Limb (tissue), 2 donors: Measurements from ENCODE around the gene CRKL.
A peak's percentile ranks its signal among the peaks of the same experiment; 100 is the strongest.

Experiments
- DNase-seq, 2 donors: peaks; one replicate each; pipeline ENCODE4 v3.0.0-alpha.2; 2016; ENCODE audit errors: extremely low spot score in 2 of 2

Gene CRKL

DNA sequence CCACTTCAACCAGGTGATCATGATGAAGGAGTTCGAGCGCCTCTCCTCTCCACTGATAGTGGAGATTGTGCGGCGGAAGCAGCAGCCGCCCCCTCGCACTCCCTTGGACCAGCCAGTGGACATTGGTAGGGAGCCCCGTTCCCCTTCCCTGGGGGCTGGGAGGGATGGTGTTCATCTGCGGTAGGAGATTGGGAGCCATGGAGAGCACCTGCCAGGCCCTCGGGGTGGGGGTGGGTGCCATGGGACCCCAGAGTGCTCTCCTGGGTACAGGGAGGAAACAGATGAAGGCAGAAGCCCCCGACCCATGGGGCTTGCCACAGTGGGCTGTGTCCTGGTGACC, 77.7 kb downstream of the CRKL start:
- DNase-seq, result no peak

DNA sequence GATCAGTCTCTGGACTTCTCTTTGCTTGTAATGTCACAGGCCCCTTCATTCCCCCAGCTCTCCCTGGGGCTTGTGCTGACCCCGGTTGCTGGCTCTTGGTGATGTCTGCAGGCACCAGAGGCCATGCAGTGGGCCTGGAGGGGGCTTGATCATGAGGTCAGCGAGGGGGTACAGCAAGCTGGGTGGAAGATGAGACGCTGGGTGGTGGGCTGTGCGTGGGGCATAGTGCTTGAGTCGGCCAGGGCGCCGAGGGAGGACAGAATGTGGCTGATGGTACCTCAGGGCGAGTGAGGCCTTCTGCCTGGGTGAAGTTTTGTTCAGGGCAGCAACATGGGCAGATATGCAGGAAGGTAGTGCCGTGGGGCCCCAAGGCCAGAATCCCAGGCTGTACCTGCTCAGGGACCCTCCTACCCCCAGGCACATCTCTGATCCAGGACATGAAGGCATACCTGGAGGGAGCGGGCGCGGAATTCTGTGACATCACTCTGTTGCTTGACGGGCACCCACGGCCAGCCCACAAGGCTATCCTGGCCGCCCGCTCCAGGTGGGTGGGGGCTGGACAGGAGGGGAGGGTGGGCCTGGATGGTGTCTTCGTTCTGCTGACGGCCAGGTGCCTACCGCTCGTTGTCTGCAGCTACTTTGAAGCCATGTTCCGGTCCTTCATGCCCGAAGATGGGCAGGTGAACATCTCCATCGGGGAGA, 78.3 kb downstream of the CRKL start:
- DNase-seq, result no peak

- no peak for DNase-seq
These were observed 78.8 kb downstream of the CRKL start for GRCh38 chr22:20996031-20996410.

GRCh38 chr22:20996598-20997535, 79.7 kb downstream of the CRKL start:
- DNase-seq, result no peak

GRCh38 chr22:20997536-20998257, 80.5 kb downstream of the CRKL start:
- no peak for DNase-seq

DNA sequence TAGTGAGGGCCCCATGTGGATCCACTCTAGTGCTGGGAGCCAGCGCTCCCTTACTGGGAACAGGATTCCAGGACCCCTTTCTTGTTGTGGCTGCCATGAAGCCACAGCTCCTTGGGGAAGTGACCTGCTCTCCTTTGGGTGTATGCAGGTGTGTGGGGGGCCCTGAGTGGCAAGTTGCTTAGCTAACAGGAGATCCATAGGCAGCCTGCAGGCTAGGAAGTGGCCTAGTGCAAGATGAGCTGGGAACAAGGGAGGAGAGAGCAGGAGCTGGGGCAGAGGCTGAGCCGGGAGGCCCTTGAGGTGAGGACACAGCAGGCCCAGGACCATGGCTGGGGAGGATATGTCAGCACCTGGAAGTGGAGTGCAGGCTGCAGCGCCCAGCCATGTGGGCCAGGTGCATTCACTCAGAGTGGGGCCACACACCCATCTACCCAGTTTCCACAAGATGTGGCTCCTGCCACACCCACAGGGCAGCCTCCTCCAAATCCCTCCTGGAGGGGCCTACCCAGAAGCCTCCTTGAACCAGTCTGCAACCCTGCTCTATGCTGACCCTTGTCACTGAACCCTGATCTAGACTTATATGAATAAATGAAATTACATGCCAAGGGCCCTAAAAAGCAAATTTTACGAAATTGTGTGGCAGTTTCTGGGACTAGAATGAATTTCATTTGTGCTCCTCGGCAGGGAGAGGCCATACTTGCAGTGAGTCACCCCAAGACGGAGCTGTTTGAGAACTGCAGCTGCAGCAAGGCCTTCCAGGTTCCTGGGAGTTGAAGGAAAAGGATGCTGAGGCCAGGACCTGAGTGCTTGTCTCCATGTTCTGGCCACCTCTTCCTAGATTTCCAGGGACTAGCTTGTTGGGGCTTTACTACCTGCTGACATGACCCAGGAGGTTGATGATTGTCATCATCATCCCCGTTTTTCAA, 81.5 kb downstream of the CRKL start:
- no peak for DNase-seq

DNA sequence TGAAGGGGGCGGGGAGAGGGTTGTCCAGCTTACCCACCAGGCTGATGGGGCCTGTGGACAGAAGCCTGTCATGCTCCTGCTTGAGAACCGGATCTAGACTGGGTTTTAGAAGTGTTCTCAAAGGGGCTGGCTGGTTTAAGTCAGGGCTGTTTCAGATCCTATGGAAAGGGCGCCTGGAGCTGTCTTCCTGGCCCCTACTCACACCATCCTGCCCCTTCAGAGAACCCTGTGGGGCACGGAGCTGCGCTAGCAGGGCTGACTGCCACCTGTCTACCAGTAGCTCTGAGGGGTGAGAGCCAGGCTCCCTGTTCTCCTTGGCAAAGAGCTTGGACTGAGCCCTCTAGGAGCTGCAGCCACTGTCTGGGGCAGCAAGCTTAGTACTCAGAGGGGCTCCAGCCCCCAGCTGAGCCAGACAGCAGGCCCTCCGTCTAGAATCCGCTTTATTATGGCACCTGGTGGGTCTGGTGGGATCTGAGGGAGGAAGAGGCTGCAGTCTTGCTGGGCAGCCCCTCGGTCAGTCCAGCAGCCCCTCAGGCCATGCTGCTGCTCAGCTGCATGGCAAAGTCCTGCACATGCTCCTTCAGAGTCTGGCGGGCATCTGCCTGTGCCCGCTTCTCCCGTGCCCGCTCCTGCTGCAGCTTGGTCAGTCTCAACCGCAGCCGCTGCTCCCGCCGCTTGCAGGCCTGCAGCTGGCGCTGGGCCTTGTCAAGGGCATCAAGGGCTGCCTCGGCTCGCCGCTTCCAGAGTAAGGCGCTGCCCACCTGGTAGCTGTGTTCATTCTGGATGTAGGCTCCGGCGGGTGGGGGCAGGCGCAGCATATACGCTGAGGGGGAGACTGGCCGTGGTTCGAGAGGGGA, 82.4 kb downstream of the CRKL start:
- no peak for DNase-seq

GRCh38 chr22:21000207-21000986, 83.2 kb downstream of the CRKL start:
- no peak for DNase-seq

GRCh38 chr22:21000987-21001600, 83.9 kb downstream of the CRKL start:
- no peak for DNase-seq

DNA sequence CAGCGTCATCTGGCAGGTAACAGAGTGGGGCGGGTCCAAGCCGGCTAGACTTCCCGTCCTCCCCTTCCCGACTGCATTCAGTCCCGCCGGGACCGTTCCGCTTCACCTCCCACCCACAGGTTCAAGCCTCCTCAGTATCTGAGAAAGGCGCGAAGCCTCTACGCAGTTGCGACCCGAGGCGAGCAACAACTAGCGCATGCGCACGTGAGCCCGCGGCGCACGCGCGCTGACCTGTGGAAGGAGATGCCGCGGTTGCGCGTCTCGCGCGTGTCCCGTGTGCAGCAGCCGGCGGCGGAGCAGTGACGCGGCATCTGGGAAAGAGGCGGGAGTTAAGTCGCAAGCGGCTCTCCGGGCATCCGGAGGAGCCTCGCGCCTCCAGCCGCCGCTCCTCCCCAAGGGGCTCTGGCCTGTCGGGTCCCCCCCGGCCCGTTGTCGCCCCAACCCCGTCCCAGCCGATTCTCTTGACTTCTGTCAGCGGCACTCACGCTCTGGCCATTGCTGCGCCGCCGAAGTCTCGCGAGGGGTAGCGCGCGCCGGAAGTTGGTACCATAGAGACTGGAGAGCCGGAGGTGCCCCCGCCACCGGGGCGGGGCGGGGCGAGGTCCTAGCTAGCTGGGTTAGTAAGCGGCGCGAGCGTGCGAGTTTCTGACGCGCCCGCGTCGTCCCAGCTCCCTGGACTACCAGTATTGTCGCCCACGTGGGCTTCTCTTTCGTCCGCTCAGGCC, 84.6 kb downstream of the CRKL start, which contains the start of gene THAP7:
Gene THAP7 (minus strand): TSS at position 518 of the 725 bp plus-strand sequence. CDS start 207 bp downstream, at position 311.
- peak; percentile 94 to 98 for DNase-seq
